ENCODE data around the gene PCSK6. TPM values are rescaled to one million over a fixed set of nuclear protein-coding genes. Genes with fewer than 3 reads are reported as not detected.
A peak's percentile ranks its signal among the peaks of the same experiment; 100 is the strongest.

PCSK6 gene
- total and polyA plus RNA-seq, 2 of the 8 experiments (the other 6 are each of a cell fraction or from before 2014, with no cell fraction given) = 1.9 to 4.0 TPM

- Histone ChIP-seq H3K14ac (ENCODE audit: insufficient read length) (no peak overlapping the region), H3K79me2 (ENCODE audit: control insufficient read depth in 1 of 2, insufficient read depth in 2 of 2, low read length in 2 of 2) (no peaks in the 10 kb centered on the region), H3K56ac (replicated peaks; ENCODE audit: insufficient read length, low read depth, low read length) (no peak overlapping the region), H2BK15ac (ENCODE audit: low read length) (no peak overlapping the region), H2AFZ (ENCODE audit: low read length) (no peak overlapping the region), H3K9me3 (ENCODE audit: insufficient read depth in 2 of 2, low read depth in 1 of 2, low read length in 1 of 2) (no peaks in the 10 kb centered on the region), H3K23ac (ENCODE audit: insufficient read length) (no peak overlapping the region), H3K9ac (replicated peaks in 1 of 4; ENCODE audit: extremely low read depth in 1 of 4, low read depth in 3 of 4, low read length in 3 of 4) (no peak overlapping the region), H3K4me3 (ENCODE audit: extremely low read depth in 1 of 4, insufficient read depth in 2 of 4, low read depth in 3 of 4, low read length in 4 of 4) (no peak overlapping the region), H2AK5ac (ENCODE audit: low read depth, low read length) (no peak overlapping the region), H4K5ac (ENCODE audit: insufficient read length, low read depth, low read length) (no peak overlapping the region), H4K91ac (replicated peaks; ENCODE audit: insufficient read length, low read length) (no peak overlapping the region), H3K27me3 (replicated peaks in 1 of 4; ENCODE audit: control insufficient read depth in 3 of 4, extremely low read depth in 1 of 4, insufficient read depth in 3 of 4, low read length in 3 of 4) (no peaks in the 10 kb centered on the region; a peak in 3 of 7 replicates), H3K4me2 (ENCODE audit: insufficient read depth in 1 of 2, low read depth in 2 of 2, low read length in 2 of 2) (no peak overlapping the region), H4K8ac (ENCODE audit: extremely low read depth, insufficient read depth, low read length) (no peak overlapping the region), H2BK120ac (replicated peaks; ENCODE audit: low read depth, low read length) (no peak overlapping the region), H2BK20ac (ENCODE audit: low read length) (no peak overlapping the region), H3K4me1 (replicated peaks in 1 of 4; ENCODE audit: control insufficient read depth in 3 of 4, insufficient read depth in 4 of 4, low read length in 3 of 4) (peaks cover 0 to 11% (median 7%) of the 10 kb centered on the region in 4 experiments; a peak in 6 of 7 replicates), H4K20me1 (replicated peaks in 1 of 2; ENCODE audit: control insufficient read depth in 1 of 2, insufficient read depth in 2 of 2, low read length in 2 of 2) (no peaks in the 10 kb centered on the region), H2BK5ac (ENCODE audit: low read depth, low read length) (no peak overlapping the region), H3K36me3 (ENCODE audit: control insufficient read depth in 2 of 4, insufficient read depth in 4 of 4, low read length in 3 of 4) (no peaks in the 10 kb centered on the region), H3K79me1 (ENCODE audit: low read depth, low read length) (no peaks in the 10 kb centered on the region), H3K4ac (replicated peaks; ENCODE audit: insufficient read length, low read depth, low read length) (no peak overlapping the region), H3K18ac (ENCODE audit: extremely low read depth, low read length) (no peak overlapping the region), H3K23me2 (ENCODE audit: low read depth, low read length) (no peaks in the 10 kb centered on the region), H3K27ac (ENCODE audit: low read depth, low read length) (no peak overlapping the region), H2BK12ac (ENCODE audit: low read depth, low read length) (no peak overlapping the region)
- FAIRE-seq (no peak), DNase-seq (ENCODE audit: low read depth in 1 of 2, low spot score in 2 of 2) (peak in 1 of 2 experiments; percentile 26)
- CTCF ChIA-PET (ENCODE audit: partially characterized antibody) = interaction anchor here (0.7 to 1.5 kb wide), 3 partner anchors 13 to 230 kb away, joined by 3 to 4 read pairs (median 3); no protein-coding TSS in a partner anchor
- TF ChIP-seq SIRT6 (IDR thresholded peaks at IDR 0.05; ENCODE audit: low read length) (no peak), TEAD4 (IDR thresholded peaks at IDR 0.05; ENCODE audit: low read depth, low read length) (no peak), POLR2A (IDR thresholded peaks at IDR 0.05; ENCODE audit: control extremely low read depth in 1 of 2, low read depth in 2 of 2, low read length in 2 of 2) (no peak)
- 90% methylated on average over 4 of the region's 4 CpGs; no CpG with 5 or more reads in 1 of the 2 experiments for WGBS, 2 experiments (ENCODE audit: extremely low coverage in 1 of 2, insufficient coverage in 1 of 2, insufficient read length in 1 of 2, insufficient replicate concordance in 2 of 2, low coverage in 1 of 2, low lambda C conversion rate in 2 of 2, missing lambda C conversion rate in 1 of 2)
- POLR2A ChIA-PET (ENCODE audit: partially characterized antibody) = no interaction called here
Measured at GRCh38 chr15:101409621-101410020, 79.9 kb downstream of the PCSK6 start.

Measured in H1 (cell line).